Fibroblast of pulmonary artery (primary cell): ENCODE results near the gene CTXND1.

Source experiments
- DNase-seq: peaks from one replicate; pipeline ENCODE4 v3.0.0-alpha.2; 2010; ENCODE audit warnings: low read depth
- H3K4me3 ChIP-seq: replicated peaks from 2 replicates; pipeline ENCODE4 v1.5.1; 2011; ENCODE audit warnings: low read depth, mild to moderate bottlenecking, control low read depth, low read length, moderate library complexity
- TF ChIP-seq, protein P1 (sequence below): IDR thresholded peaks from 2 replicates; pipeline ENCODE4 v1.5.1; 2011; ENCODE audit warnings: mild to moderate bottlenecking, control low read depth, low read length, inconsistent platforms; ENCODE audit errors: missing control alignments

The CTXND1 gene

DNA sequence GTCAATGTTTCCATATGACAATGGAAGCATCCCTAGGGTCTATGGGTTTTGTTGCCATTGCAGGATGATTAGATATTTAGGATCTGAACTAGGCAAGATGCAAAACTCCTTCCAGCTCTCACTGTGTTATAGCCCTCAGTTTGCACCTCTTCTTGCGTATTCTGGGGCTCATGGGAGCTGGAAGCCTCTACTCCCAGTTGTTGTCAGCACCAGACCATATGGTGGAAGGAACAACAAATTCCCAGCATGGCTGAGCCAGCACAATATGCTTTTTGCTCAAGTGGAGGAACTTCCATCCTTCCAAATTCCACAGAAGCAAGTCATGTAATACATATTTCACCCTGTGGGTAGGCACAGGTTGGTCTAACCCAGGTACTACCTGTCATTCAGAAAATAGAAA lies 18.5 kb upstream of the CTXND1 start:
- TF ChIP-seq, protein P1, sequence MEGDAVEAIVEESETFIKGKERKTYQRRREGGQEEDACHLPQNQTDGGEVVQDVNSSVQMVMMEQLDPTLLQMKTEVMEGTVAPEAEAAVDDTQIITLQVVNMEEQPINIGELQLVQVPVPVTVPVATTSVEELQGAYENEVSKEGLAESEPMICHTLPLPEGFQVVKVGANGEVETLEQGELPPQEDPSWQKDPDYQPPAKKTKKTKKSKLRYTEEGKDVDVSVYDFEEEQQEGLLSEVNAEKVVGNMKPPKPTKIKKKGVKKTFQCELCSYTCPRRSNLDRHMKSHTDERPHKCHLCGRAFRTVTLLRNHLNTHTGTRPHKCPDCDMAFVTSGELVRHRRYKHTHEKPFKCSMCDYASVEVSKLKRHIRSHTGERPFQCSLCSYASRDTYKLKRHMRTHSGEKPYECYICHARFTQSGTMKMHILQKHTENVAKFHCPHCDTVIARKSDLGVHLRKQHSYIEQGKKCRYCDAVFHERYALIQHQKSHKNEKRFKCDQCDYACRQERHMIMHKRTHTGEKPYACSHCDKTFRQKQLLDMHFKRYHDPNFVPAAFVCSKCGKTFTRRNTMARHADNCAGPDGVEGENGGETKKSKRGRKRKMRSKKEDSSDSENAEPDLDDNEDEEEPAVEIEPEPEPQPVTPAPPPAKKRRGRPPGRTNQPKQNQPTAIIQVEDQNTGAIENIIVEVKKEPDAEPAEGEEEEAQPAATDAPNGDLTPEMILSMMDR: no peak
- H3K4me3 ChIP-seq: no peak overlapping the region
- no peak for DNase-seq

DNA sequence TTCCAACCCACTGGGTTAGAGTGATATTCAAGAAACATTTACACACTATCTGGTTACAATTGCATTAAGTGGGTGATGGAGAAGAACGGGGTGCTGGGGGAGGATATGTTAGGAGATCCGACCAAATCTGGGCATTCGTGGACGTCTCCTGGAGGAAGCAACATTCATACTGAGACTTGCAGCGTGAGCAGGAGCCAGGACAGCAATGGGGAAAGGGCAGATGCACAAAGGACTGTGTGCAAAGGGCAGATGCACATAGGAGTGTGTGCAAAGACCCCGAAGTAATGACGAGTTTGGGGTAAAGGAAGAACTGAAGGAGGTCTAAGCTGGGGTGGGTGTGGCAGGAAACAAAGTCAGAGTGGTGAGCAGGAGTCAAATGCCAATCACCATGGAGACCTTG lies 16.1 kb upstream of the CTXND1 start:
- no peak for DNase-seq
- TF ChIP-seq, protein P1: no peak
- H3K4me3 ChIP-seq: no peak overlapping the region

GRCh38 chr15:80267658-80268057 lies 15.6 kb upstream of the CTXND1 start:
- H3K4me3 ChIP-seq: no peak overlapping the region
- TF ChIP-seq, protein P1: no peak
- no peak for DNase-seq

- TF ChIP-seq, protein P1: no peak
- DNase-seq: no peak
- H3K4me3 ChIP-seq: no peak overlapping the region
Observed at GRCh38 chr15:80266745-80267144, 14.7 kb upstream of the CTXND1 start.

DNA sequence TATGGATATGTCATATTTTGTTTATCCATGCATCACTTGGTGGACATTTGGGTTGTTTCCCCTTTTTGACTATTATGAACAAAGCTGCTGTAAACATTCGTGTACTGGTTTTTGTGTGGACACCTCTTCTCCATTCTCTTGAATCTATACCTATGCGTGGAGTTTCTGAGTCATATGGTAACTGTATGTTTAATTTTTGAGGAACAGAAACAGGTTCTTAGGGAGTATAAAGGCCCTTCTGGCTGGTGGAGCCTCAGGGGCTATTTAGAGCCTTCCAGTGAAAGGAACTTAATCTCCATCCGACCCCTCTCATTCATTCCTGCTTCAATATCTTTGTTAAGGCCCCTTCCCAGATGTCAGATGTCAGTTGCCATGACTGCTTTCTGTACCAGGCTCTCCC lies 14.1 kb upstream of the CTXND1 start:
- H3K4me3 ChIP-seq: no peak overlapping the region
- DNase-seq: no peak
- TF ChIP-seq, protein P1: no peak

- TF ChIP-seq, protein P1: no peak
- no peak for DNase-seq
- no peak overlapping the region for H3K4me3 ChIP-seq
Observed at GRCh38 chr15:80265021-80265420, 13.0 kb upstream of the CTXND1 start.

GRCh38 chr15:80264031-80264430 lies 12.0 kb upstream of the CTXND1 start:
- peak; percentile 36 for DNase-seq
- TF ChIP-seq, protein P1: no peak
- H3K4me3 ChIP-seq: no peak overlapping the region
